ENCODE data around the gene FXYD4.

DNA sequence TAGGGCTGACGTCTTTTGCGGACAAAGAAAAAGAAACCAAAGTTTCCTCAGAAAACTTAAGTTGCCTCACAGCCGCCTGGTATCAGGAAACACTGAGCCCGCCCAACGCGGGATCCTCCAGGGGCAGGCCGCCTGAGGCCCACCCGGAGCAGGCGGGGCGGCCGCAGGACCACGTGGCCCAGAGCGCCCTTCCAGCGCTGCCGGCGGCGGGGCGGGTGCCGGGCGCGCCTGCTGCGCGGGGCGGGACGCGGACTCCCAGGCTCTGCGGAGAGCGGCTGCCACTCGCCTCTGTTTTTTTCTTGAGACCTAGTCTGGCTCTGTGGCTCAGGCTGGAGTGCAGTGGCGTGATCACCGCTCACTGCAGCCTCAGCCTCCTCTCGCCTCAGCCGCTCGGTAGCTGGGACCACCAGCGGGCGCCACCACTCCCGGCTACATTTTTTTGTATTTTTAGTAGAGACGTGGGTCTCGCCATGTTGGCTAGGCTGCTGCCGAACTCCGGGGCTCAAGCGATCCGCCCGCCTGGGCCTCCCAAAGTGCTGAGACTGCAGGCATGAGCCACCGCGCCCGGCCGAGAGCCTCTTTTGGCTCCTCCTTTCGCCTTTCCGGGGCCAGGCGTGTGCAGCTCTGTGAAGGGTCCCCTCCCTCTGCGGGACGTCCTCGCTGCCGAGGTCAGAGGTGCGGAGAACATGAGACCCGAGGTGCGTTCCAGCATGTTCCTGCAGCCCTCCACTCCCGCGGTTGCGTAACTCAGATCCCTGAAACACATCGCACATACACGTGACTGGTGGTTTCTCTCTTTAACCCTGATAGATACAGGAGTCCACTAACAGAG is 49.1 kb downstream of the FXYD4 start:
- TF ChIP-seq CTCF (IDR thresholded peaks at IDR 0.05) (no peak), POLR2A (IDR thresholded peaks at IDR 0.05) (peak; percentile 47 to 53), POLR2AphosphoS5 (IDR thresholded peaks at IDR 0.05) (peak; percentile 79 to 87 (median 86))

All from sigmoid colon (tissue), 4 donors.